ENCODE measurements around the gene CCDC148. TPM values are rescaled to one million over a fixed set of nuclear protein-coding genes. Genes with fewer than 3 reads are reported as not detected.
"Not testable (repeated sequence)": the region's sequence is repeated elsewhere in the genome, so short reads cannot be mapped to it uniquely, and the experiment has no call there.

CCDC148 gene
- total RNA-seq, 1 experiment from 2014 or later, result 3.2 TPM

DNA sequence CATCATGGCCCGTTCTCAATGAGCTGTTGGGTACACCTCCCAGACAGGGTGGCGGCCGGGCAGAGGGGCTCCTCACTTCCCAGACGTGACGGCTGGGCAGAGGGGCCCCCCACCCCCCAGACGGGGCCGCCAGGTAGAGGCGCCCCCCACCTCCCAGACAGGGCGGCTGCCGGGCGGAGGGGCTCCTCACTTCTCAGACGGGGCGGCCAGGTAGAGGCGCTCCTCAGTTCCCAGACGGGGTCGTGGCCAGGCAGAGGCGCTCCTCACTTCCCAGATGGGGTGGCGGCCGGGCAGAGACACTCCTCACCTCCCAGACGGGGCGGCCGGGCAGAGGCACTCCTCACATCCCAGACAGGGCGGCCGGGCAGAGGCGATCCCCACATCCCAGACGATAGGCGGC lies 146.1 kb downstream of the CCDC148 start:
- not testable (repeated sequence) for H3K27me3 ChIP-seq (replicated peaks); DNase-seq (ENCODE audit: low read depth in 1 of 2, low spot score in 2 of 2)

GRCh38 chr2:158305501-158305900 lies 151.1 kb downstream of the CCDC148 start:
- no peak overlapping the region for H3K27ac ChIP-seq
- no peaks in the 10 kb centered on the region for H3K27me3 ChIP-seq (replicated peaks)
- no peaks in the 10 kb centered on the region for H3K36me3 ChIP-seq
- no peaks in the 10 kb centered on the region for H3K9me3 ChIP-seq (replicated peaks)
- DNase-seq (ENCODE audit: low read depth in 1 of 2, low spot score in 2 of 2), result no peak
- H3K4me1 ChIP-seq (replicated peaks), result no peaks in the 10 kb centered on the region
- H3K4me3 ChIP-seq, result no peak overlapping the region

More for the DNA sequence above, 146.1 kb downstream of the CCDC148 start:
- not testable (repeated sequence) for H3K36me3 ChIP-seq; H3K9me3 ChIP-seq (replicated peaks); H3K4me3 ChIP-seq; H3K4me1 ChIP-seq (replicated peaks); H3K27ac ChIP-seq

- Histone ChIP-seq H3K9me3 (replicated peaks) (no peaks in the 10 kb centered on the region), H3K4me1 (replicated peaks) (no peaks in the 10 kb centered on the region), H3K27ac (no peak overlapping the region), H3K36me3 (no peaks in the 10 kb centered on the region), H3K4me3 (no peak overlapping the region), H3K27me3 (replicated peaks) (no peaks in the 10 kb centered on the region)
- DNase-seq (ENCODE audit: low read depth in 1 of 2, low spot score in 2 of 2), result no peak
These were observed 156.2 kb downstream of the CCDC148 start for GRCh38 chr2:158300394-158300793.

DNA sequence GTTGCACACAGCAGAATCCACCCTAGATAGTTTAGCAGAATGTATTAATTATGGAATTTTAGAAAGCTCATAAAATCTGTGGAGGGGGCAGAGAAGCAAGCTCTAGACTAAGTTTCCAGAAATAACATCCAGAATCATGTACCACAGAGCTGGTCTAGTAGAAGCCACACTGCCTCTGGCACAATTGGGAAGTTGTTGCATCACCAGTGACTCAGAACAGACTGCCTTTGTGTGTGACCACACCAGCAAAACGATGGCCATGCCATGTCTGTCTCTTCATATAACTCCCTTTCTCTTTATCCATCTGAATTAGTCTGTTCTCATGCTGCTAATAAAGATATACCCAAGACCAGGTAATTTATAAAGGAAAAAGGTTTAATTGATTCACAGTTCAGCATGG lies 158.9 kb downstream of the CCDC148 start:
- Histone ChIP-seq H3K4me1 (replicated peaks) (no peaks in the 10 kb centered on the region), H3K36me3 (no peaks in the 10 kb centered on the region), H3K4me3 (no peak overlapping the region), H3K9me3 (replicated peaks) (no peaks in the 10 kb centered on the region), H3K27ac (no peak overlapping the region), H3K27me3 (replicated peaks) (no peaks in the 10 kb centered on the region)
- no peak for DNase-seq (ENCODE audit: low read depth in 1 of 2, low spot score in 2 of 2)

DNA sequence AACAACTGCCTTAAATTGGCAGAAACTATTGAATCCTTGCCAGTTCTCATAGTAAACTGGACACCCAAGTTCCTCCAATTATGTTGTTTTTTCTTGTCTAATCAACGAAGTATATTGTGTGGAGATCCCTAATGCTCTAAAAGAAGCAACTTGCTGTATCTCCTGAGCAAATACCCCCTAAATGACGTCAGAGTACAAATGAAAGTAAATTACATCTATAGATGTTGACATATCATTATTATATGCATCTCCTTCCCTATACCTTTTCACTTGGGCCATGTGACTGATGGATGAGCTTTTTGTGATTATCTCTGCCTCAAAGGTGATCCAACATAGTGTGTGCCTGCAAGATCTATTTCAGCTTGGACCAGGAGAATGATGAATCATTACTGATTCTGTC lies 159.4 kb downstream of the CCDC148 start:
- Histone ChIP-seq H3K36me3 (no peaks in the 10 kb centered on the region), H3K9me3 (replicated peaks) (no peaks in the 10 kb centered on the region), H3K27me3 (replicated peaks) (no peaks in the 10 kb centered on the region), H3K4me3 (no peak overlapping the region), H3K4me1 (replicated peaks) (no peaks in the 10 kb centered on the region), H3K27ac (no peak overlapping the region)
- no peak for DNase-seq (ENCODE audit: low read depth in 1 of 2, low spot score in 2 of 2)

GRCh38 chr2:158293722-158294121 lies 162.8 kb downstream of the CCDC148 start:
- Histone ChIP-seq H3K27ac (no peak overlapping the region), H3K4me1 (replicated peaks) (no peaks in the 10 kb centered on the region), H3K27me3 (replicated peaks) (no peaks in the 10 kb centered on the region), H3K9me3 (replicated peaks) (no peaks in the 10 kb centered on the region), H3K4me3 (no peak overlapping the region), H3K36me3 (no peaks in the 10 kb centered on the region)
- DNase-seq (ENCODE audit: low read depth in 1 of 2, low spot score in 2 of 2), result no peak

DNA sequence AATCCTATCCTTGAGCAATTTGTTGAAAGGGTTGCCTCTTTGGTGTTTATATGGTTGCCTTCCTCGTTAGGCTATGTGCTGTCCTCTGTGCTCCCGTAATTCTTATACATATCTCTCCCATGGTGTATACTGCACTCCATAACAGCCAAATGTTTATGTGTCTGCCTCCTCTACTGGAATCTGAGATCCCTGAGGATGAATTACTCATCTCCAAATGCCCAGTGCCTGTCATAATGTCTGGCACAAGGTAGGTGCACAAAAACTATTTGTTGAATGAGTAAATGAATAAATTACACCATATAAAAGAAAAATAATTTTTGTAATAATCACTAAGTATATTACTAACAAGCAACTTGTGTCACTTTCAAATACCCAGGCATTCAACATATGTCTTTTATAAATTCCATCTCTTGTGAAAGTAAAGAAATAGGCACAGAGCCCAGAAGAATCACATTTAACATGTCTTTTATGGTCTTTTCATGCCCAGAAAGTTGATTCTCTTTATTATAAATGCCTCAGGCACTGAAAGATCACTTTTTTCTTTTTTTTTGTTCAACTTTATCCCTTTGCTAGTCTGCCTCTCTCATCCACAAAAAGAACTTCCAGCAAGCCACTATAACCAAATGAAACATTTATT lies 164.9 kb downstream of the CCDC148 start:
- H3K27me3 ChIP-seq (replicated peaks), result no peaks in the 10 kb centered on the region
- no peaks in the 10 kb centered on the region for H3K4me1 ChIP-seq (replicated peaks)
- no peaks in the 10 kb centered on the region for H3K36me3 ChIP-seq
- no peak for DNase-seq (ENCODE audit: low read depth in 1 of 2, low spot score in 2 of 2)
- H3K4me3 ChIP-seq, result no peak overlapping the region
- H3K9me3 ChIP-seq (replicated peaks), result no peaks in the 10 kb centered on the region
- no peak overlapping the region for H3K27ac ChIP-seq

DNA sequence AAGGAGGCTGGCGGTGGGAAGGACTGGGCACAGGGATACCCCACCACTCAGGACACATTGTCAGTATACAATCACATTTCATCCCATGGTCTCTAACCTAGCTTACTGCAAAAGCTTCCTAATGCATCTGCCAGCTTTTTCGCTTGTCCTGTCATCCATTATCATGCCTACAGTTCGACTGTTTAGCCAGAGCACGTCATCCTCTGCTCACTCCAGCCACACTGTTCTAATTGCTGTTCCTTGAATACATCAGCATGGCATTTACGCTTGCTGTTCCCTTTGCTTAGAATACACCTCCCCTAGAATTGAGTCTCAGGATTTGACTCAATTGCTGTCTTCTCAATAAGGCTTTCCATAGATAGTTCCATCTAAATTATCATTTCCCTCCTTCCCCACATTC lies 166.3 kb downstream of the CCDC148 start:
- Histone ChIP-seq H3K36me3 (no peaks in the 10 kb centered on the region), H3K27ac (no peak overlapping the region), H3K9me3 (replicated peaks) (no peaks in the 10 kb centered on the region), H3K4me3 (no peak overlapping the region), H3K4me1 (replicated peaks) (no peaks in the 10 kb centered on the region), H3K27me3 (replicated peaks) (no peaks in the 10 kb centered on the region)
- no peak for DNase-seq (ENCODE audit: low read depth in 1 of 2, low spot score in 2 of 2)

DNA sequence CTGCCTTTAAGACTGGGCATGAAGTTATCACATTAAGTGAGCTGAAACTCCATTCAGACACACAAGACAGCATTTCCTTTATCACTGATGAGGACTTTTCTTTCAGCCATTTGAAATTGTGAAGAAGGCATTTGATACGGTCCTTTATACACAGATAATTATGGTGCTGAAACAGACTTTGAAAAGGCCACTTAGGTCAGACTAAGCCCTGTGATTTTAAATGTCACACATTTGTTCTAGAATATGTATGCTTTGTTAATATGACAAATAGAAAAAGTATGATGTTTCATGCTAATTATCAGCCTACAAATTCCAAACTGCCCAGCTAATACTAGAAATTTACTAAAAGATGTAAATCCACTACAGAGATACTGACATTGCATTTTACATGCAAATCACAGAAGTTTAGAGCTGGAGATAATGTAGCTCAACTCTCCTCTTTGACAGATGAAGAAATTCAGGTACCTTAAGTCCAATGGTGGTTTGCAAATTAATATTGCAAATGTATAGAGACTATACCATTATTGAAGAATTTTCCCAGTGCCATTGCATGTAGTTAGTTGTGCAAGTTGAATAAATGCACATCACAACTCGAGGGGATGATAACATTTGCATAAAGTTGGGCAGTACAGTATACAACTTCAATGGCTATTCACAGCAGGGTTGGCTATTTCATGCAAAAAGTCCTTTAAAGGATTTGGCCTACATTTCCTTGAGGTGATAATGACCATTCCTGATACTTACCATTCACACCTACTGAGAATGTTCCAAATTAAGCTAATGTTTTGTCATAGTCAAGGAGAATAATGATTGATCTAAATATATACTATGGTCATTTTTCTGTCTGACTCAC lies 179.7 kb downstream of the CCDC148 start:
- no peaks in the 10 kb centered on the region; the same call in 1 of the 2 replicates for H3K36me3 ChIP-seq
- no peaks in the 10 kb centered on the region for H3K9me3 ChIP-seq (replicated peaks)
- H3K27me3 ChIP-seq (replicated peaks), result no peaks in the 10 kb centered on the region; the same call in 1 of the 2 replicates
- no peak overlapping the region for H3K27ac ChIP-seq
- DNase-seq (ENCODE audit: low read depth in 1 of 2, low spot score in 2 of 2), result no peak
- no peak overlapping the region for H3K4me3 ChIP-seq
- no peaks in the 10 kb centered on the region for H3K4me1 ChIP-seq (replicated peaks)

DNA sequence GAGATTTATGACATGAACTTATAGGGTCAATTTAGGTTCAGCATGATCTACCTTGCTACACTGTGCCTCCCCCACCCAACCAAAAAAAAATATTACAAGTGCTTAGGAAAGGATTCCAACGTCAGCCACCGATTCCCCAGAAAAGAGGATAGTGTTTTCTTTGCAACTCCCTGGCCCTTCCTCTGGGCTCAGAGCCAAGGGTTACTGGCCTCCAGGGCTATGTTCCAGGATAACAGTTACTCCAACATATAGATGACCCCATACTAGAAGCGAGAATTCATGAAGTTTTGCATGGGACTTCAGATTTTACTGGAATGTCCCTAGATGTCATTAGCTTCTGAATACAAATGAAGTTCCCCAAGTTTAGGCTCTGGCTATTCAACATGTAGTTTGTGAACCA lies 182.8 kb downstream of the CCDC148 start:
- Histone ChIP-seq H3K36me3 (no peaks in the 10 kb centered on the region; the same call in 1 of the 2 replicates), H3K4me1 (replicated peaks) (no peaks in the 10 kb centered on the region), H3K27ac (no peak overlapping the region), H3K9me3 (replicated peaks) (no peaks in the 10 kb centered on the region), H3K27me3 (replicated peaks) (no peaks in the 10 kb centered on the region; the same call in 1 of the 2 replicates), H3K4me3 (no peak overlapping the region)
- no peak for DNase-seq (ENCODE audit: low read depth in 1 of 2, low spot score in 2 of 2)

GRCh38 chr2:158270536-158270935 lies 186.0 kb downstream of the CCDC148 start:
- Histone ChIP-seq H3K4me1 (replicated peaks) (no peaks in the 10 kb centered on the region), H3K27ac (no peak overlapping the region), H3K4me3 (no peak overlapping the region), H3K9me3 (replicated peaks) (no peaks in the 10 kb centered on the region), H3K27me3 (replicated peaks) (no peaks in the 10 kb centered on the region; the same call in 1 of the 2 replicates), H3K36me3 (no peaks in the 10 kb centered on the region; the same call in 1 of the 2 replicates)
- DNase-seq (ENCODE audit: low read depth in 1 of 2, low spot score in 2 of 2), result no peak

DNA sequence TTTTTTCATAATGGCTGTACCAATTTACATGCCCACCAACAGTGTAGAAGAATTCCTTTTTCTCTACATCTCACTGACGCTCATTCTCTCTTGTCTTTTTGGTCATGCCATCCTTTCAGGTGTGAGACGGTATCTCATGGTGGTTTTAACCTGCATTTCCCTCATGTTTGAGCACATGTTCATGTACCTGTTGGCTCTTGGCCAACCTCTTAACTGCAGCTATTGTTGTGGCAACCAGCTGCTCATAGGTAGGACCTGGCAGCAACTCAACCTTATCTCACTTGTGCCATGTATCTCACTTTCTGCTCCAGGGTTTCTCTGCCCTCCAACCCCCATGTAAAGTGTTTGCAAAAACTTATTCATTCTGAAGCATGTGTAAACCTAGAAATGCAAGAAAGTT lies 187.4 kb downstream of the CCDC148 start:
- H3K9me3 ChIP-seq (replicated peaks), result no peaks in the 10 kb centered on the region
- DNase-seq (ENCODE audit: low read depth in 1 of 2, low spot score in 2 of 2), result no peak
- no peaks in the 10 kb centered on the region for H3K4me1 ChIP-seq (replicated peaks)
- H3K27ac ChIP-seq, result no peak overlapping the region
- no peaks in the 10 kb centered on the region; the same call in 1 of the 2 replicates for H3K36me3 ChIP-seq
- H3K4me3 ChIP-seq, result no peak overlapping the region
- no peaks in the 10 kb centered on the region; the same call in none of the 2 replicates for H3K27me3 ChIP-seq (replicated peaks)

DNA sequence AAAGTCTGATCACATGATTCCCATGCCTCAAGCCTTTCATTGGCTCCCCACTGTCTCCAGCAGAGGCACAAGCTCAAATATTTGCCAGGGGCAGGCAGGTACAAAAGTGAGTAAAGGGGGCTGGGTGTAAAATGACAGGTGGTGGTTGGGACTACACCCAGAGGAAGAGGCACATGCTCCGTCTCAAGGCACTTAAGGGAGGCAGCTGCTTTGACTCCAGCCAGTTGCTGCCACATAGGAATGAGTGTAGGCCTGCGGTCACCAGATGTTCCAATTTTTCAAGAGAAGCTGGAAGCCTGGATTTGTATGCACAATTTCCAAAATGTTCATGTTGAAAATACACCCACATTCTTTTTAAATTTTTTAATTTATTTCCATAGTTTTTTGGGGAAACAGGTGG lies 190.4 kb downstream of the CCDC148 start:
- H3K27me3 ChIP-seq (replicated peaks), result no peaks in the 10 kb centered on the region; the same call in 1 of the 2 replicates
- H3K36me3 ChIP-seq, result no peaks in the 10 kb centered on the region
- H3K9me3 ChIP-seq (replicated peaks), result no peaks in the 10 kb centered on the region
- DNase-seq (ENCODE audit: low read depth in 1 of 2, low spot score in 2 of 2), result no peak
- H3K27ac ChIP-seq, result no peak overlapping the region
- no peaks in the 10 kb centered on the region for H3K4me1 ChIP-seq (replicated peaks)
- no peak overlapping the region for H3K4me3 ChIP-seq

- no peak for DNase-seq (ENCODE audit: low read depth in 1 of 2, low spot score in 2 of 2)
- Histone ChIP-seq H3K4me1 (replicated peaks) (no peaks in the 10 kb centered on the region), H3K9me3 (replicated peaks) (no peaks in the 10 kb centered on the region), H3K27me3 (replicated peaks) (no peaks in the 10 kb centered on the region), H3K4me3 (no peak overlapping the region), H3K36me3 (no peaks in the 10 kb centered on the region), H3K27ac (no peak overlapping the region)
These were observed 201.3 kb downstream of the CCDC148 start for GRCh38 chr2:158255257-158255656.

Measured in SJSA1 (cell line).